ENCODE measurements around the gene PHF20.
"Not testable (repeated sequence)": the region's sequence is repeated elsewhere in the genome, so short reads cannot be mapped to it uniquely, and the experiment has no call there.

PHF20 gene

DNA sequence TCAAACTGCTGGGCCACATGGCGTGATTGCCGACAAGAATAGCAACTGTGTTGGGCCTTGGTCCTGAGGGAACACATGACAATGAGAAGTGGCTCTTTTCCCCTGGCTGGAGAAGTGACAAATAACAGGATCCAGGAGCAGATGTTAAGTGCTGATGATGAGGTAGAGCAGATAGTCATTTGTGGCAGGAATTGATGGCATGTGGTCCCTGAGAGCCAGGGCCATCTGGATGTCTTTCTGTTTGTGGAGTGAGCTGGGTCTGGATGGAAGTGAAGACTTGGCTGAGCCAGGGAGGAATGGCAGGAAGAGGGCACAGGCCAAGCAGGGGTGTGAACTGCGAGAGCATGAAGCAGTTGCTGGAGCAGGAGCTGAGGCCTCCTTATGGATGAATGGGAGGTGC is 114.7 kb downstream of the PHF20 start:
- no peak for DNase-seq (ENCODE audit: low read depth in 2 of 2)
- TF ChIP-seq CTCF (IDR thresholded peaks at IDR 0.05; ENCODE audit: low read depth, low read length): no peak
- H3K4me3 ChIP-seq (replicated peaks in 1 of 2; ENCODE audit: low read depth in 2 of 2, low read length in 2 of 2): no peak overlapping the region

DNA sequence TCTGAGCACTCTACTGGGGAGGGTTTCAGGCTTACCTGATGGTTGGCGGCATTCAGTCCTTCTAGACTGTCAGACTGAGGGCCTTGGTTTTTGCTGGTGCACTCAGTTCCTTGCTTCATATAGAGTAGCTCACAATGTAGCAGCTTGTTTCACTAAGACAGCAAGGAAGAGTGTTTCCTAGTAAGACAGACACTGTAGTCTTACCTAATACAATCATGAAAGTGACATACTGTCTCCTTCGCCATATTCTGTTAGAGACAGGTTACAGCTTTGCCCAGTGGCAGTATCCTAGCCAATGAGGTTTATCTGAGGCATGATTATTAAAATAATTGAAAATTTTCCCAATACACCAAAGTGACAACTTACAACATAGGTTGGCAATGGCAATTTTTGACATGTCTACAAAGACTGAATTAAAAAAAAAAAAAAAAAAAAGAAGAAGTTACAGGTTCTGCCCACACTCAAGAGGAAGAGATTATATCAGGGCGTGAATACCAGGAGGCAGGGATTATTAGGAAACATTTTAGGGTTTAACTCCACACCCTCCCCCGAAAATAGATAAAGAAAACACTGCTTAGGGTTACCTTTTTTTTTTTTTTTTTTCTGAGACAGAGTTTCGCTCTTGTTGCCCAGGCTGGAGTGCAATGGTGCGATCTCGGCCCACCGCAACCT is 115.7 kb downstream of the PHF20 start:
- H3K4me3 ChIP-seq (replicated peaks in 1 of 2; ENCODE audit: low read depth in 2 of 2, low read length in 2 of 2): no peak overlapping the region
- DNase-seq (ENCODE audit: low read depth in 2 of 2): no peak
- TF ChIP-seq CTCF (IDR thresholded peaks at IDR 0.05; ENCODE audit: low read depth, low read length): no peak

DNA sequence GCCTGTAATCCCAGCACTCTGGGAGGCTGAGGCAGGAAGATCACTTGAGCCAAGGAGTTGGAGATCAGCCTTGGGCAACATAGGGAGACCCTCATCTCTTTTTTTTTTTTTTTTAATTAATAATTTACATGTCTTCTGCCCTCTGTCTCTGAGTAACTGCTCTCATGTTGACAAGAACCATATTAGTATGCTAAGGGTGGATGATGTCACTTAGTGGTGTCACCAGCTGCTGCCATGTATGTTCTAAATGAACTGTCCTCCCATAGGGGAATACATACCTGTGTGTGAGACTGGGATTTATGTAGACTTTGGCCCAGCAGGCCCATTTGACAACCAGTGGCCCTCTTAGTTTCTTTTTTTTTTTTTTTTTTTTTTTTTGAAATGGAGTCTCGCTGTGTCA is 116.8 kb downstream of the PHF20 start:
- H3K4me3 ChIP-seq (replicated peaks in 1 of 2; ENCODE audit: low read depth in 2 of 2, low read length in 2 of 2): no peak overlapping the region
- DNase-seq (ENCODE audit: low read depth in 2 of 2): no peak

GRCh38 chr20:35891375-35891774 is 119.6 kb downstream of the PHF20 start:
- H3K4me3 ChIP-seq (replicated peaks in 1 of 2; ENCODE audit: low read depth in 2 of 2, low read length in 2 of 2): no peak overlapping the region
- peak in 1 of 2 donors; percentile 44 for DNase-seq (ENCODE audit: low read depth in 2 of 2)
- TF ChIP-seq CTCF (IDR thresholded peaks at IDR 0.05; ENCODE audit: low read depth, low read length): no peak

More for the DNA sequence above, 116.8 kb downstream of the PHF20 start:
- no peak for TF ChIP-seq CTCF (IDR thresholded peaks at IDR 0.05; ENCODE audit: low read depth, low read length)

DNA sequence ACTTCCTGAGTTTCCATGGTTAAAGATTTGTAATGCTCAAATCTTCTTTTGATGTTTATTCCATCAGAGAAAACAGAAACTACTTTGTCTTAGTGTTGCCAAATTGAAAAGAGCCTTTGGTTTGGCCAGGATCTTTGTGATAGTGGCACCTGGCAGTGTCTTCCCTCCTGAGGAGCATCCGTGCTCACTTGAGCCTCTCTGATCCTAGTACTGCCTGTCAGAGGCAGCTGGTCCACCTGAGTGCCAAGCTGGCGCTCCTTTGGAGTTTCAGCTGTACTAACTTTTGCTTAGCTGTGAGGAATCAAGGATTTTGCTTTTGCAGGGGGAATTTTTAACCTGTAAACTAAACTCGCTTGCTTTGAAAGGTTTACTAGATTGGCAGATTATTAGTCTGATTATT is 121.1 kb downstream of the PHF20 start:
- DNase-seq (ENCODE audit: low read depth in 2 of 2): no peak
- no peak overlapping the region for H3K4me3 ChIP-seq (replicated peaks in 1 of 2; ENCODE audit: low read depth in 2 of 2, low read length in 2 of 2)
- no peak for TF ChIP-seq CTCF (IDR thresholded peaks at IDR 0.05; ENCODE audit: low read depth, low read length)

- no peak overlapping the region for H3K4me3 ChIP-seq (replicated peaks in 1 of 2; ENCODE audit: low read depth in 2 of 2, low read length in 2 of 2)
- no peak for TF ChIP-seq CTCF (IDR thresholded peaks at IDR 0.05; ENCODE audit: low read depth, low read length)
- no peak for DNase-seq (ENCODE audit: low read depth in 2 of 2)
Measured at GRCh38 chr20:35893942-35894341, 122.1 kb downstream of the PHF20 start.

- not testable (repeated sequence) for DNase-seq (ENCODE audit: low read depth in 2 of 2); H3K4me3 ChIP-seq (replicated peaks in 1 of 2; ENCODE audit: low read depth in 2 of 2, low read length in 2 of 2)
Measured at GRCh38 chr20:35895516-35895915, 123.7 kb downstream of the PHF20 start.
